Putamen (tissue), 1 donor: Measurements from ENCODE around the gene FAM171A2.
A peak's percentile ranks its signal among the peaks of the same experiment; 100 is the strongest.
"Not testable (repeated sequence)": the region's sequence is repeated elsewhere in the genome, so short reads cannot be mapped to it uniquely, and the experiment has no call there.

Source experiments
- DNase-seq: peaks from one replicate; pipeline ENCODE4 v3.0.0-alpha.2; 2016; ENCODE audit warnings: low spot score

FAM171A2 gene

DNA sequence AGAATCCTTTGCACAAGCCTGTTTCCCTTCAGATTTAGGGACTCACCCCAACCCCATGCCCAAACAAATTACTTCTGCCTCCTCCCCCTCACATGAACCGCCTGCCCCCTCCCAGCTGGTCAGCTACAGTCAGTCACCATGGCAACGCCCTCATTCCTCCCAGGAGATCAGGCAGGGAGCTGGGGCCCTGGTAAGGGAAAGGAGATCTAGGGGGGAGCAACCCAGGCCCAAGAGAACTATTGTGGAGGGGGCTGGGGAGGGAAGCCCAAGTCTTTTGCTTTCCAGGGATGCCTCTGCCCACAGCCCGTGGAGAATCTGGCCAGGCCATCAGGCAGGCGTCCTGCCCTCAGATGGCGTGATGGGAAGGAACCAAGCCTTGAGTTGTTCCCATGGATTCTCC lies 2.8 kb downstream of the FAM171A2 start:
- no peak for DNase-seq

DNA sequence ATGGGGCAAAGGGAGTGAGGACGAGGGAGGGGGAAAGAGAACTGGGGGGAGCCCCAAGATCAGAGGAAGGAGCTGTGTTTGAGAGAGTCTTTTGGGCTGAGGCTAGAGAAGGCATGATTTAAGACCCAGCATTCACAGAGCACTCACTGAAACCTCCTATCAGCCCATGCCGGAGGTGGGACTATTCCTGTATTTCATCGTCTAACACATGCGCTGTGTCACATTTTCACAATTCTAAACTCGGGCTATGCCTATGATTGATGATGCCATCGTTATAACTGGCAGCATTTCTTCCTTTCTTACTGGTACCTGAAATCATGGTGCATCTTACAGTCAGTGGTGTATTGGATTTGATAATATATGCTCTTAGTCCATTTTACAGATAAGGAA lies 3.5 kb downstream of the FAM171A2 start:
- peak; percentile 59 for DNase-seq

DNA sequence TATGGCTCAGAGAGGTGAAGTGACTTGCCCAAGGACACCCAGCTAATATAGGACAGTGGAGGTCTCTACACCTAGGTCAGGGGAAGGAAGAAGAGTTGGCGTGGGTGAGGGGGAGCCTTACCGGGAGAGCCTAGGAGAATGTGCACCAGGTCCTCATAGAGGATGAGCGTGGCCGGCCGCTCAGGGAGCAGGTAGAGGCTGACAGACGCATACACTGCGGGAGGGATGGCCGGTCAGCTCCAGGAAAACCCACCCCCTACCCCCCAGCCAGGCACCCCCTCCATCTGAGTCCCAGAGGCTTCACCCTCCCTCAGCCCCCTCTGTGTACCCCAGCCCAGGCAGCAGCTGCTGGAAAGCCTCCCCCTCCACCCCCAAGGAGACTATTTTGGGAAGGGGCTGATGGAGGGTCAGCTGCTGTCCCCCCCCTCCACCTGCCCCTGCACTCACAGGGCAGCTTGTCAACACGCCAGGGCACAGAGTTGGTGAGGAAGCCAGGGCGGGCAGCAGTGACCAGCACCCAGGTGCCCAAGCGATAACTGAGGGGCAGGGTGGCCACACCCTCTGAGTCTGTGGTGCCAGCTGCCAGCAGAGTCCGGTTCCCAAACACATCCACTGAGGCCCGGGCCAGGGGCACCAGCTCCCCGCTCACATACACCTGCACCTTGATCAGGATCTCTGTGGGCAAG lies 4.1 kb downstream of the FAM171A2 start:
- no peak for DNase-seq

DNA sequence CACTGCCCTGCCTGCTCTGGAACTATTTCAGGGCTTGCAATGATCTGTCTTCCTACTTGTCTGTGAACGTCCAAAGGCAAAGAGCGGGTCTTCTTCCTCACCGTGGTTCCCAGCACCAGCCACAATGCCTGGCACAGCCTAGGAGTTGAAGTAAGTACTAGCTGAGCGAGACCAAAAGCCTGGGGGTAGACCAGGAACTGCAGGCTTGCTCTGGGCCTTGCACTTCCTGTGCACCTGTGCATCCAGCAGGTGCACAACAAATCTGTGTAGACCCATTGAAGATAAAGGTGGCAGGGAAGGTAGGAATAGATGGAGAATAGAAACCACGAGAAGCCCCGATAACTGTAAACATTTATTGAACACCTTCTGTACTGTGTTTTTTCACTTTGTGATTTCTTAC lies 4.6 kb downstream of the FAM171A2 start:
- no peak for DNase-seq

DNA sequence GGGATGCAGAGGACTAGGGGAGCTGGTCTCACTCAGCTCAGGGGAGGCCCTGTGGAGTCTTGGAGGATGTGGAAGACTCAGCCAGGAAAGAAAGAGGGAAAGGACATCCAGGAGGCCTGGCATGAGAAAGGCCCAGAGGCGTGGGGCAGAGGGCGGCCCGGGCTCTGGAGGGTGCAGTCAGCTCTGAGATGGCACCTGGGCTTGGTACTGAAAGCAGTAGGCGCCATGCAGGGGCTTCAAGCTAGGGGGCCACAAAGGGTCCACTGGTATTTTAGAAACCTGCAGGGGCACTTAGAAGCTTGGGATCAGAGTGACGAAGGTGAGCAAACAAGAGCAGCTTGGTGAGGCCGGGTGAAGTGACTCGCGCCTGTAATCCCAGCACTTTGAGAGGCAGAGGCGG lies 5.6 kb downstream of the FAM171A2 start:
- no peak for DNase-seq

DNA sequence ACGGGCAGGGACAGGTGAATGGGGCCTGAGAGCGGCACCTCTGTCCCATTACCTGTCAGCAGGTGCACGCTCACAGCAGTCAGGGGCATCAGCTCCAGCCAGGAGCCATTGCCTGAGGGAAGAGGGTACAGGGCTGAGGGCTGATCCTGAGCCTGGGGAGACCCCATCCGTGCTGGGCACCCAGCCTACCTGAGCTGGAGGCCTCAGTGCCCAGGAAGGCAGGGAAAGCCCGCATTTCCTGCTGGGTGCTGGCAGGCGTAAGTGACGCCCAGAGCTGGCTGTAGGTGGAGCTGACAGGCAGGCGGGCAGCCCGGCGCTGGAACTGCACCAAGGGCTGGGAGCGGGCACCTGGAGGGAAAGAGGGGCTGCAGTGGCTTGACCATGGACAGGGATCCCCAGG lies 7.4 kb downstream of the FAM171A2 start:
- no peak for DNase-seq

DNA sequence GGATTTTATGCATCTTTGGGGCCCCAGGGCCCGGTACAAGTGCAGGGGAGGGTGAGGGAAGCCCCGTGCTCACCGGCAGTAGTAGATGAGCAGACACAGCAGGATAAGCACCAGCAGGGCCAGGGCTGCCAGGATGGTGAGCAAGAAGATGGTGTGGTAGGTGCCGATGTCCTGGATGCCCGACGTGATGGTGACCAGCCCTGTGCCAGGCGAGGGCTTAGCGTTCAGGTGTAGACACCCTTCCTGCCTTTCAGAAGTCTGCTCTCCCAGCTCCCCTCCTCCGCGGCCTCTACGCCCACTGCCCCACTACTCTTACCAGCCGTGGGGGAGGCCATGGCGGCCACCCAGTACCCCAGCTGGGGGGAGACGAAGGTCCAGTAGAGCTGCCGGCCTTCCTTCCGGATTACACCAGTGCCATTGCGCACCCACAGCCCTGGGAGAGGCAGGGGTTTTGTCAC lies 8.0 kb downstream of the FAM171A2 start:
- DNase-seq, result no peak

DNA sequence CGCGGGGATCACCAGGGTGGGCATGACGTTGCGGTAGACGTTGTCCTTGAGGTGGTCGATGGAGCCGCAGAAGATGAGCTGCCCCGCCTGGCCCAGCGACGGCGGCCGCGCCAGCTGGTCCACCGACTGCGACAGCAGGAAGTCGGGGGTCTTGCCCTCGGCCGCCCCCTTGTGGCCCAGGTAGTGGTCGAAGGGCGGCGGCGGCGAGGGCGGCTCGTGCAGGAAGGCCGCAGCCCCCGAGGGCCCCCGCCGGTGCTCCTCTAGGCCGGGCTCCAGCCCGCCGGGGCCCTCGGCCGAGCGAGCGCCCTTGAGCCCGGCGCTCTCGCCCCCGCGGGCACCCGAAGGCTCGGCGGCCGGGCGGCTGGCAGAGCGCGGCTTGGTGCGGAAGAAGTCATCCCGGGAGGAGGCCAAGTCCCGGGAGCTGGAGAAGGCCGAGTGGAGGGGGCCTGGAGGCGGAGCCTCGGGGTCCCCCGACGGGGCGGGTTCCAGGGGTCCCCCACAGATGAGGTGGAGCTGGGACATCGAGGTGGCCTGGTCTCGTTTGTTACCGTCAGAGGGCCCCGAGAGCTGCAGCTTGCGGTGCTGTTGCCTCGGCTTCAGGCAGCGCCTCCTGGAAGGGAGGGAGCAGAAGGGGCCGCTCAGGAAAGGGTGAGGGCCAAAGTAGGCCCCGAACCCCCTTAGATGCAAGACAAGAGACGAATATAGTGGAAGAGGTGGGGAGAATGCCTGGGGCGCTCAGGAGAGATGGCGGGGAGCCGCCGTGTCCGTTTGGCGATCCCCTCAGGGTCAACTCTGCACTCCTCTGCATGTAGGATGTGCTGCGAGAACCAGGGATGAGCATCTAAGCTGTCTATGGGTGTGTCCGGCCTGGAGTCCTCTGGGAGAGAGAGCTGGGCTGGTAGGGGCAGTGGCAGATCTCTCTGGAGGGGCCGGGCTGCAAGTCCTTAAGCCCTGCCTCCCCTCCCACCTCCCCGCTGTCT lies 8.8 kb downstream of the FAM171A2 start:
- no peak for DNase-seq

DNA sequence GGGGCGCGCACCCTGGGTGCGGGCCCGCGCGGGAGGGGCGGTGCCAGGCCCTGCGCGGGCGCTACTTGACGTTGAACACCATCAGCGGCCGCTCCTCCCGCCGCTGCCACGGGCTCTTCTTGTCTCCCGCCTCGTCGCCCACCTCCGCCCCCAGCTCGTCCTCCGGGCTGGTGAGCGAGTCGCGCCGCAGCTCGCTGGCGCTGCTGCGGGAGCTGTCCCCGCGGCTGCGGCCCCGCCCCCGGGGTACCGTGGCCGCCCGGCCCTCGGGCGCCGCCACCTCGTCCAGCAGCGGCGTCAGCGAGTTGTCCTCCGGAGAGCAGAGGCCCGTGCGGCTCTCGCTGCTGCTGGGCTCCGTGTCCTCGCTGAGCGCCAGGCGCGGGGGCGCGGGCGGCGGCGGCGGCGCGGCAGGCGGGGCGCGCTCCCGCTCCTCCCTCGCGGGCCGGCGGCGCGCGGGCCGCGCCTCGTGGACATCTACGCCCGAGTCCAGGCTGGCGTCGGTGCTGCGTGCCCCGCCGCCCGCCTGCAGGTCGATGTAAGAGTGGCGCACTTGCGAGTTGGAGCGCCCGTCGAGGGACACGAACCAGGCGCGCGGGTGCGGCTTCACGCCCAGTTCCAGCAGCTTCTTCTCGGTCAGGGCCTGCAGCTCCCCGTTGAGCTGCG lies 9.9 kb downstream of the FAM171A2 start:
- no peak for DNase-seq

DNA sequence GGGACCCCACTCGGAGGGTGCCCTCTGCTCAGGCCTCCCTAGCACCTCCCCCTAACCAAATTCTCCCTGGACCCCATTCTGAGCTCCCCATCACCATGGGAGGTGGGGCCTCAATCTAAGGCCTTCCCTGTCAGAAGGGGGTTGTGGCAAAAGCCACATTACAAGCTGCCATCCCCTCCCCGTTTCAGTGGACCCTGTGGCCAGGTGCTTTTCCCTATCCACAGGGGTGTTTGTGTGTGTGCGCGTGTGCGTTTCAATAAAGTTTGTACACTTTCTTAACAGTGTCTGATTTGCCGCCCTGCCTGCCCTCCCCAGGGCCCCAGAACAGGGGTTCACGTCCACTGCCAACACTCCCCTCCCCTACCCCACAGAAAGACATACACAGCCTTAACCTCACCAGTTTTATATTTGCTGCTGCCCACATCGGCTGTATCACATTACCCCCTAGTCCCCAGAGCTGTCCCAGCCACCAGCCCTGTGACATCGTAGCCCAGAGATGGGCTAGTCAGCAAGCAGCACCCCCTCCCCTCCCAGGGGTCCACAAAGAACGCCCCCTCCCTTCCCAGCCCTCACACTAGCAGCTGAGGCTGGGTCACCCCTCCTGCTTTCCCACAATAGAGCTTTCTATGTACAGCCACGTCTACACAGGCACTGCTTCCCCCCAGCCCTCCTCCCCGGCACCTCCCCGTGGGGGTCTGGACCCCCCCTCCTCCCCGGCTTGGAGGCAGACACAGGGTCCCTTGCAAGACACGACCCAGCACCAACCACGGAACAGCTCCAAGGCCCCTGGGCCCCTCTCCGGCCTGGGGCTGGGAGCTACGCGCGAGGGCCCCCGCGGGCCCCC lies 10.6 kb downstream of the FAM171A2 start:
- no peak for DNase-seq

DNA sequence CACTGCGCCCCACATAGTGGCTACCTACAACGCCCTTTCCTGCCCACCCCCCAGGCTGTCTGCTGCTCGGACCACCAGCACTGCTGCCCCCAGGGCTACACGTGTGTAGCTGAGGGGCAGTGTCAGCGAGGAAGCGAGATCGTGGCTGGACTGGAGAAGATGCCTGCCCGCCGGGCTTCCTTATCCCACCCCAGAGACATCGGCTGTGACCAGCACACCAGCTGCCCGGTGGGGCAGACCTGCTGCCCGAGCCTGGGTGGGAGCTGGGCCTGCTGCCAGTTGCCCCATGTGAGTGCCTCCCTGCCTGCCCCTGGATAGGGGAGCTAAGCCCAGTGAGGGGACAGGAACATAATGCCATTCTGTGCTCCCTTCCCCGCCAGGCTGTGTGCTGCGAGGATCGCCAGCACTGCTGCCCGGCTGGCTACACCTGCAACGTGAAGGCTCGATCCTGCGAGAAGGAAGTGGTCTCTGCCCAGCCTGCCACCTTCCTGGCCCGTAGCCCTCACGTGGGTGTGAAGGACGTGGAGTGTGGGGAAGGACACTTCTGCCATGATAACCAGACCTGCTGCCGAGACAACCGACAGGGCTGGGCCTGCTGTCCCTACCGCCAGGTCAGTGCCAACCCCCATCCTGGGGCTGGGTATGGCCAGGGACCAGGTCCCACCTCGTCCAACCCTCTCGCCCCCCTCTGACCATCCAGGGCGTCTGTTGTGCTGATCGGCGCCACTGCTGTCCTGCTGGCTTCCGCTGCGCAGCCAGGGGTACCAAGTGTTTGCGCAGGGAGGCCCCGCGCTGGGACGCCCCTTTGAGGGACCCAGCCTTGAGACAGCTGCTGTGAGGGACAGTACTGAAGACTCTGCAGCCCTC lies 11.5 kb downstream of the FAM171A2 start:
- no peak for DNase-seq

DNA sequence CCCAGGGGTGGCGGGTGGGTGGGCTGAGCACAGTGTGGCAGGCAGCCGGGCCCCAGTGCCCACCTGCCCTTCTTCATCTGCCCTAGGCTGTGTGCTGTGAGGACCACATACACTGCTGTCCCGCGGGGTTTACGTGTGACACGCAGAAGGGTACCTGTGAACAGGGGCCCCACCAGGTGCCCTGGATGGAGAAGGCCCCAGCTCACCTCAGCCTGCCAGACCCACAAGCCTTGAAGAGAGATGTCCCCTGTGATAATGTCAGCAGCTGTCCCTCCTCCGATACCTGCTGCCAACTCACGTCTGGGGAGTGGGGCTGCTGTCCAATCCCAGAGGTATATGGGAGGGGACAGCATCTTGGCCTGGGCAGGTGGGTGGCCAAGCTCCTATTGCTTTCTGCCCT lies 12.2 kb downstream of the FAM171A2 start:
- DNase-seq, result no peak

DNA sequence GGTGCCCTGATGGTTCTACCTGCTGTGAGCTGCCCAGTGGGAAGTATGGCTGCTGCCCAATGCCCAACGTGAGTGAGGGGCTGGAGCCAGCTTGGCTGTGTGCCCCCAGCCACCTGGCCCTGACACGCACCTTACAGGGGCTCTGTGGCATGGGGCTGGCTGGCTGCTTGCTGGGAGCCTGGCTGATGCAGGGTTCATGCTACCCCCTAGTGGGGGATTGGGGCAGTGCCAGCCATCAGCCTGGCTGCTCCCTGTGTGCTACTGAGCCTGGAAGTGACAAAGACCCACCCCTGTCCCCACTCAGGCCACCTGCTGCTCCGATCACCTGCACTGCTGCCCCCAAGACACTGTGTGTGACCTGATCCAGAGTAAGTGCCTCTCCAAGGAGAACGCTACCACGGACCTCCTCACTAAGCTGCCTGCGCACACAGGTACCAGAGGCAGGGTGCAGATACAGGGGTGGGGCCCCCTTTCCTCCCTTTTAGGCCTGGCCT lies 12.9 kb downstream of the FAM171A2 start:
- no peak for DNase-seq

DNA sequence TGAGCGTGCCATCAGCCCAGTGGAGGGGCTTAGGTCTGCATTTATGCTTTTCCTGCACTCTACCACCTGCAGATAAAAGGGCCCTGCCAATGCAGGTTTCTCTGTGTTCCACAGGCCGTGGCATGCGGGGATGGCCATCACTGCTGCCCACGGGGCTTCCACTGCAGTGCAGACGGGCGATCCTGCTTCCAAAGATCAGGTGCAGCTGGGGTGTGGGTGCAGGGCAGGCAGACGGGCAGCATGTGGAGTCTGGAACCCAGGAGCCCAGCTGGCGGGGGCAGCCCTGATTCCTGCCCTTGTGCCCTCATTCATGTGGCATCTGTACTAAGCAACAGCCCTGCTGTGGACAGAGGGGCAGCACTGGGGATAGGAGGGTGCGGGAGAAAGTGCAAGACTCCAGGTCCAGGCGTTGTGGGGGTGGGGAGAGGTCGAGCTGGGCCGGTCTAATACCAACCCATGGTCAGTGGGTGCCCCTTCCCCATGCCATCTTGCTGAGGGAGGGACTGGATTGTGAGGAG lies 14.0 kb downstream of the FAM171A2 start:
- DNase-seq, result no peak

DNA sequence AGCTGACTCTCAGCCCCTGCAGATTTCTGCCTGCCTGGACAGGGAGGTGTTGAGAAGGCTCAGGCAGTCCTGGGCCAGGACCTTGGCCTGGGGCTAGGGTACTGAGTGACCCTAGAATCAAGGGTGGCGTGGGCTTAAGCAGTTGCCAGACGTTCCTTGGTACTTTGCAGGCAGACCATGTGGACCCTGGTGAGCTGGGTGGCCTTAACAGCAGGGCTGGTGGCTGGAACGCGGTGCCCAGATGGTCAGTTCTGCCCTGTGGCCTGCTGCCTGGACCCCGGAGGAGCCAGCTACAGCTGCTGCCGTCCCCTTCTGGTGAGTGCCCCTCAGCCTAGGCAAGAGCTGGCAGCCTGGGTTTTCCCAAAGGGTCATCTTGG lies 14.7 kb downstream of the FAM171A2 start:
- no peak for DNase-seq

DNA sequence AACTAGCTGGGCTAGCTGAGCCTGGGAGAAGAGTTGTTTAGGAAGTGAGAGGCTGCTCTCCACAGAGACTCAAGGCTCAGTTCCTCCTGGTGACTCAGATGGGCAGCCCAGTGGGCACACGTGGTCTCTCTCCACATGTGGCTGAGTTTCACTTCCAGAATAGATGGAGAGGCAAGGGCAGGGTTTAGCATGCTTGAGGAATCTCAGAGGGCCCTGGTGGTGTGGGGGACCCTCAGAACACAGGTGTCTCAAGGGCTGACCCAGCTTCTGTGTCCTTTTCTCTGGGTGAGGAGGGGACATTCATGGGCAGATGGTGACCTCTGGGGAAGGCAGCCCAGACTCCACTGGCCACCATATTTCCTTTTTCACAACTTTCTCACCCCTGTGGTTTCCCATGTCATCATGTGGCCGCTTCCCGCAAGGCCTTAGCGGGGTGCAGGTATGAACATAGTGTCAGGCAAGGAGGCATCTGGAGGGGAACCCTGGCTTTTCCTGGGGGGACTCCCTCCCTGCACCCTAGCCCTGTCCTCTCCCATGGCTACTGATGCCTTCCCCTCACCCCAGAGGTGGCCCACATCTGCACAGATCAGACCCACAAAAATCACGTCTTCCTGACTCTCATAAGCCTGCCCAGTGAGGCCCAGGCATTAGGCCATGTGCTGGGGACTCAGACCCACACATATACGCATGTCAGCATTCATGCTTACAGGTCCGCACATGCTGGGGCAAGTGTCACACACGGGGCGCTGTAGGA lies 15.2 kb downstream of the FAM171A2 start:
- DNase-seq, result peak; percentile 50

DNA sequence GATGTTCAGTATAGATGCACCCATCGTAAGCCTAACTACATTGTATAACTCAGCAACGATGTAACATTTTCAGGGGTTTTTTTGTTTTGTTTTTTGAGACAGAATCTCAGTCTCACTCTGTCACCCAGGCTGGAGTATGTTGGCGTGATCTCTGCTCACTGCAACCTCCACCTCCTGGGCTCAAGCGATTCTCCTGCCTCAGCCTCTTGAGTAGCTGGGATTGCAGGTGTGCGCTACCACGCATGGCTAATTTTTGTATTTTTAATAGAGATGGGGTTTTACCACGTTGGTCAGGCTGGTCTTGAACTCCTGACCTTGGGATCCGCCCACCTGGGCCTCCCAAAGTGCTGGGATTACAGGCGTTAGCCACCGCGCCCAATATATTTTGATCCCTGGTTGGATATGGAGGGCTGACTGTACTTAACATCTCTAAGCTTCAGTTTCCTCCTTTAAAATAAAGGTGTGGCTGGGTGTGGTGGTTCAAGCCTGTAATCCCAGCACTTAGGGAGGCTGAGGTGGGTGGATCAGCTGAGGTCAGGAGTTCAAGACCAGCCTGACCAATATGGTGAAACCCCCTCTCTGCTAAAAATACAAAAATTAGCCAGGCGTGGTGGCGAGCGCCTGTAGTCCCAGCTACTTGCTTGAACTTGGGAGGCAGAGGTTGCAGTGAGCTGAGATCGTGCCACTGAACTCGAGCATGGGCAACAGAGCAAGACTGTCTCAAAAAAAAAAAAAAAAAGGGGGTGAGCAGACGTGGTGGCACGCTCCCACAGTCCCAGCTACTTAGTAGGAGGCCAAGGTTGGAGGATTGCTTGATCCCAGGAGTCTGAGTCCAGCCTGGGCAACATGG lies 16.2 kb downstream of the FAM171A2 start:
- not testable (repeated sequence) for DNase-seq

DNA sequence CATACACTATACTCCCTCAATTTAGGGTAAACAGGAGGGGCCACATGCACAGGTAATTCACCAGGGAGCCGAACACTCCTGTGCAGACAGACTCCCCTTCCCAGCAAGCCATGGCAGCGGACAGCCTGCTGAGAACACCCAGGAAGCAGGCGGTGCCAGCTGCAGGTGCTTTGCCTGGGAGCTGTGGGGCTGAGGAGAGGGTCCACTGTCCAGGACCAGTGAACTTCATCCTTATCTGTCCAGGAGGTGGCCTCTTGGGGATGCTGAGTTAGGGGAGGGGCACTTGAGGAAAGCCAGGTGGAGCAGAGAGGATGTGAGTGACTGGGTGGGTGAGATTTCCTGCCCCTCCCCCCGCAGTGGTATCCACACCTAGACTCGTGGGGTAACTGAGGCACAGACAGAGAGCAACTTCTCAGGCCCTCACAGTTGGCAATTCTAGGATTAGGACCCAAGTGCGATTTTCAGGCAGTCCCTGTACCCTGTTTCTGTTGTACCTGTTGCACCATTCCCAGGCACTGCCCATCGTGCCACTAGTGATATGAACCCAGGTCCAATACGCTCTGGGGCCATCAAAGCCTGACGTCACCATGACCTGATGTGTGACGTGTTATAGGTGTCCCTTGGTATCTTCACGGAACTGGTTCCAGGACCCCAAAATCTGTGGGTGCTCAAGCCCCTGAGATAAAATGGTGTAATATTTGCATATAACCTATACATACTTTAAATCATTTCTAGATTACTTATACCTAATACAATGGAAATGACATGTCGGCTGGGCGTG lies 17.4 kb downstream of the FAM171A2 start:
- DNase-seq, result no peak
